HG03103 (cell line): ENCODE results near the gene ITM2A.

Experiments
- ATAC-seq: cut with Tn5 transposase; IDR thresholded peaks from one replicate; pipeline ENCODE4 v1.9.1; 2021; ENCODE audit warnings: low read depth; ENCODE audit not compliant: unreplicated experiment

ITM2A gene

DNA sequence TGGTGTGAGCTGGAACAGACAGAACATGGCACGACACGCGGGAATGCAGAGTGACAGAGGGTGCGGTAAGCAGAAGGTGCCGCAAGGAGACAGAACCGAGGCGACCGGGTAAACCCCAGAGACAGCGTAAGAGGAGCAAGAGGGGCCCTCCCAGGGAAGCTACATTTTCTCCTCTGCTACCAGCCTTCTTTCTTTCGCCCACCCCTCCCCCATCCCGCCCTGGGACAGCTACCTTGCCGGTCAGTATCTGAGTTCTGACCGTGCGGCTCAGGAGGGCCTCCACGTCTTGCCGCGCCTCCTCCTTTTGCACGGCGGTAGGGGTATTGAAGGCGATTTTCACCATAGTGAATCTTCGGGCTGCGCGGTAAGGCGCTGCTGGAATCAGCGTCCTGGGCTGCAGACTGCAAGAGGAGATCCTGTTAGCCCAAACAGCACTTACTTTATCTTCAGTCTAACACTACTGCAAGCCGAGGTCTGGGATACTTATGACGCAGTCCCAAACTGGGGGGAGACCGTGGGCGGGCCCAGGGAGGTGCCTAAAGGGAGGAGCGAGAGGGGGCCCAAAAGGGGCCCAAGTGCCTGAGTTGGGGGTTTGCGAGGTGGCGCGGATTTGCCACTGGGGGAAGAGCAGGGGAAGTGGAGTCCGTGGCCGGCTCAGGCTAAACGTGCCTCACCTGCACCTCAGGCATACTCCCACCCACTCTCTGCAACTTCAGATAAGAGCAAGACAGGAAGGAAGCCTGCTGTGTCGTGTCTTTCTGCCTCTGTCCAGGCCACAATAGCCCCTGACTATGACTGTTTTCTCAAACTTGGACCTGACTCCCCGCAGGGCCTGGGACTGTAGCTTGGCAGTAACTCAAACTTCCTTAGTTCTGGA lies at the start of gene ITM2A:
ITM2A (minus strand) TSS at position 462 of the 877 bp plus-strand sequence; CDS start at position 343, 119 bp downstream.
- ATAC-seq: peak; percentile 62

DNA sequence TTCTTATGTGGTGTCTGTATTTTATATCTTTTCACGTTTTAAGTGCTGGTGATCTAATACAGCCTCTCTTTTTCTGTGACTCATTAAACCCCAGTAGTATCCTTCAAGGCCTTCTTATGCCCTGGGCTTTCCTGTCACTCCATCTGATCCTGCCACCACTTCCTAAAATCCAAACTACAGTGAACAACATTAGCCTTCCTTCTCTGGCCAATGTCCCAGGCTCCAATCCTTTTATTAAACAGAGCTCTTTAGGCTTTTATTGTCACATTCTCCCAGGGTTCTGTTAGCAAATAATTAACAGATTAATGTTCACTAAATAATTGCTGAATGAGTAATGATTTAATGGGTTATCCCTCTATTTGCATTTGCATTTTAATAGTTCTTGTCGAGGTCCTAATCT lies 47.9 kb upstream of the ITM2A start:
- ATAC-seq: no peak

DNA sequence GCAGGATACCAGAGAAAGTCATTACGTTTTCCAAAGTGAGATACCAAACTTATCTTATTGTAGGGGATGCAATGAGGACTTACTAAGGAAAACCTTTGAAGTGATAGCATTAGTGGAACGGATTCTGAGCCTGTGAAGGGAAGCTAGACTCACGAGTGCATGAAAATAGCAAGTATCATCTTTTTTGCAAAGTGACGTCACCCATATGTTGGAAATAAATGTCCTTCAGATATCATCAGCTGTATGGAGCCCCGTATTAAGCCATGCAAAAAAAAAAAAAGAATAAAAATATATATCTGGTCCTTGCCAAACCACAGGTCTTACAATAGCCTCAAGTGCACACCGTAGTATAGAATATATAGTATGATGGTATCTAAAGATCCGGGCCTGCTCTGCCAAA lies 46.8 kb upstream of the ITM2A start:
- ATAC-seq: no peak

DNA sequence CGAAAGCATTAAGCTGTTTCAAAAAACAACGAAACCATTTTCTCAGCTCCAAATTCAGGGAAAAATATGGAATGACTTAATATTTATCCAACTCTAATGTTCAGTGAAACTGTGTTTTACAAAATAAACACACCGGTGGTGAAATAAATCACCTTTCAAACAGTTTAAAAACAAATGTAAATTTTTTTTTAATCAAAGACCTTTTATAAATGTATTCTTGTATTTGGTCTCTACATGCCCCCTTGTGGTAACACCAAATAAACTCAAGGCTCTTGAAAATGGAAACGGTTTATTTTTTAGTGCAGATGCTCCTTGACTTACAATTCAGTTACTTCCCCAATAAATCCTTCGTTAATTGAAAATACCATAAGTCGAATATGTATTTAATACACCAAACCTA lies 45.8 kb upstream of the ITM2A start:
- ATAC-seq: no peak

DNA sequence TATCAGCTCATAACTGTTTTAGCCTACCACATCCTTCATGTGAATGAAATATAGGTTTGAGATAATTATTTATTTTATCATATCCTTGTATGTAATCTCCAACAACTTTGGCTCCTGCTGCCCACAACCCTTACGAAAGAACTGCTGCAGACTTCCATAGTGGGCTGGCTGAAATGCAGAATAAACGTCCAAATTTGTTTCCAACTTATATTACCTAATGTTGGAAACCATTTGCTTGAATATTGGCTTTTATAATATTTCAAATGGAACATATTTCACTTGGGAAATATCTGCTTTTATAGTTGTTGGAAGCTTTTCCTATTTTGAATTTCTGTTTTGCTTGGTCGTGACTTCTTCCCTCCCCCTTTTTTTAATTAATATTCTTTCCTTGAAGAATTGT lies 45.0 kb upstream of the ITM2A start:
- no peak for ATAC-seq

DNA sequence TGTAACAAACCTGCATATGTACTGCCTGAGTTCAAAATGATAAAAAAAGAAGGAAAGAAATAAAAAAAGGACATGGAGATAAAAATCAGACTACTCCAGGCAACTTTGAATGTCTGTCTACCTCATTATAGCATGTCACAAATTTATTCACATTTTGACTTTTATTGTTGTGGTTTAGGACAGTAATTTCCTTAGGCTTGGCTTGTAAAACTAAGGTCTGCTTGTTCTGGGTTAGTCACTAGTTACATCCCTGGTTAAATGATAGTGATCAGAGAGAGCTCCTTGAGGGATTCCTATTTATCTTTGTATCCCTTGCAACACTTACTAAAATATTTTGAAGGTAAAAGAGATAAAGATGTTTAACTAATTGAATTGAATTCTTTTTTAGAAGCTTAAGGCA lies 42.5 kb upstream of the ITM2A start:
- ATAC-seq: no peak

DNA sequence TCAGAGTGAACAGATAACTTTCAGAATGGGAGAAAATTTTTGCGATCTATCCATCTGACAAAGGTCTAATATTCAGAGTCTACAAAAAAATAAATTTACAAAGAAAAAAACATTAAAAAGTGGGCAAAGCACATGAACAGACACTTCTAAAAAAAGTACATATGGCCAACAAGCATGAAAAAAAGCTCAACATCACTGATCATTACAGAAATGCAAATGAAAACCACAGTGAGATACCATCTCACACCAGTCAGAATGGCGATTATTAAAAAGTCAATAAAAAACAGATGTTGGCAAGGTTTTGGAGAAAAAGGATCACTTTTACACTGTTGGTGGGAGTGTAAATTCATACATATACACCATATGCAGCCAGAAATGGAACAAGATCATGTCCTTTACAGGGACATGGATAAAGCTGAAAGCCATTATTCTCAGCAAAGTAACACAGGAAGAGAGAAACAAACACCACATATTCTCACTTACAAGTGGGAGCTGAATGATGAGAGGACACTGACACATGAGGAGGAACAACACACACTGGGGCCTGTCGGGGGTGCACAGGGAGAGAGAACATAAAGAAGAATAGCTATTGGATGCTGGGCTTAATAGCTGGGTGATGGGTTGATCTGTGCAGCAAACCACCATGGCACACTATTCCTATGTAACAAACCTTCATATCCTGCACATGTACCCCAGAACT lies 41.6 kb upstream of the ITM2A start:
- ATAC-seq: no peak

DNA sequence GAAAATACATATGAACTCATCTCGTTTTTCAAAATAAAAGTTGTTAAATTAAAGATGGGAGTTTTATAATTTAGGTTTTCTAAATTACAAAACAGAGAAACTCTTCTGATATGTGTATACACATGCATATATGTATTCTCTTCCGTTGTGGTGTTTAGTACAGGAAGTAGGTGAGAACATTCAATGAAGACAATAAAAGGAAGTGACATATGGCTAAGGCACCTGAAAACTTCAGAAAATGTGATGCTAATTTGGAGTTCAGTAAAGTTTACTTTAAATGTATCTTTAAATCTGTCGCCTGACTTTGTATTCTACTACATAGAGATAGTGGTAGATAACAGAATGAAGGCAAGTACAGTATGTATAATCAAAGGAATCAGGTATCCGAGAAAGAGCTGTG lies 33.5 kb upstream of the ITM2A start:
- ATAC-seq: no peak

DNA sequence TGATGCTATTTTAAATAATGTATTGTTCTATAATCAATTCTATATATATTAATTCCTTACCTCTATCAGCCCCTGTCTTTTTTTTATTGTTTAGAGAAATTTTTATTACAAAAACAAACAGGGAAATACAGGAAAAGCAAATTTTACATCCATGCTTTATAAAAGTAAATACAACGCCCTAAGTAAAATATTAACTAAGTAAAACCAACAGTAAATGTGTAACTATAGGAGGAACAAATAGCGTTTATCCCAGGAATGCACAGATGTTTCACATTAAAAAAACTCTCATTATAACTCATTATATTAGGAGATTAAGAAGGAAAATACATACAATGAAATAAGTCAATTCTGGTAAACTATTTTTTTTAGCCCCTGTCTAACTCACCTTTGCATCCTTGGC lies 8.2 kb upstream of the ITM2A start:
- no peak for ATAC-seq

DNA sequence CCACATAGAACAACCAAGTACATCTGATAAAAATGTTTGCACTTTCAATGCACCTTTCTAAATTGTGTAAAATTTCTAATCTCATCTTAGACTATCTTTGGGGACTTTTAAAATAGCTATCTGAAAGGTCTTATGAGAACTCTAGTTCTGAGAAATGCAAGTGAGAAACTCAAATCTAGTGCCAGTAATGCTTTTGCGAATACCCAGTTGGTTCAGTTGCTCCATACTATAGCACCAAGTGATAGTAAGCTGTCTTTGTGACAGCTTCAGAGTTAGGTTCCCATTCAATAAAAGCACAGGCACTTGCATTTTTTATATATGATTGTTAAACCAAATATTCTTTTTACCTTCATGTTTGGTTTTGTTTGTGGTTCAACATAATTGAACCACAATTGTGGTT lies 4.5 kb upstream of the ITM2A start:
- no peak for ATAC-seq

DNA sequence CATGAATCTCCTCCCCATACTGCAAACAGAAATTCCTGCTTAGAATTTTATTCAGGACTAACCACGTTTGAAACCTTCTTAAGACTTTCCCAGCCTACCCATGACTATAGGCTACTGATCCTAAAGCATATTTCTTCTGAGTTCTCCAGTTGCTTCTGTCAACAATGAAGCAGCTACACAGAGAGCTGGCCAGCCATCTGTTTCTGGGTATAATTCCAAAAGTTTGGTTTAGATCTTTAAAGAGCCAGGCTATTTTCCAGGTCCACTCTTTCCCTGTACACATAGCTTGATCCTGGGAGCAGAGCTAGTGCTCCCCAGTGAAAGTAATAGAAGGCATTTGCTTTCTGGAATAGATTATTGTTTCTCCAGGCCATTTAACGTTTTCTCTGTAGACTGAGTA lies 4.0 kb upstream of the ITM2A start:
- ATAC-seq: no peak

DNA sequence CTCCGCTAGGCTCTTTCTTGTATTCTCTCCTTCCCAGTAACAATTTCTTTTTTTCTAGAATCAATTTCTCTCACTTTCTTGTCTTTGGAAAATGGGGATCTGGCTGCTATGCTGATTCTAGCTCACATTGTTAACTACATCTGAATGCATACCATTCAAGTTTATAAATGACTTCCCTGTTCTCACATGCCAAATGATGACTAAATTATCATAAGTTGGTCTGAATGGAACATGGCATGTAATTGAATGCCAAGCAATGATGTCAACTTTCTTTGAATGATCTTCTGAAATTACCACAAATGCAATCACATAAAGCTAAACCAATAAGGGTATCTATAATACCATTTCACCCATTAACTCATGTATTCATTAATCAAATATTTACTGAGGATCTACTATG lies 2.7 kb upstream of the ITM2A start:
- ATAC-seq: no peak

DNA sequence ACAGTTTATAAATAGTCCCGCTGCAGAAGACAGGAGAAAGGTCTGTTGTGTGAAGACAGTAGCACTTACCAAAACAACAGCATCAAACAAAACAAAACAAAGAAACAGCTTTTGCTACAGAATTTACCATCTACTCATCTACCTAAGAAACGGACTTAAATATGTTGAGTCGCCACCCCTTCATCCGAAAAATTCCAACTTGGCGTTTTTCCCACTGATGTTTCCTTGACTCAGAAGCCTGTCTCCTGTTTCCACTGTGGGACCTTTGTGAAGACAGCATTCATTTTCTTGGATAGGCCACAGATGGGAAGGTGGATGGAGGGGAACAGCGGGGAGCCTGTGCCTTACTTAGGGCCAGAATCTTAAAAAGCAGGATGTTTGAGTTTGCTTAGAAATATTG lies 1.3 kb upstream of the ITM2A start:
- ATAC-seq: no peak

DNA sequence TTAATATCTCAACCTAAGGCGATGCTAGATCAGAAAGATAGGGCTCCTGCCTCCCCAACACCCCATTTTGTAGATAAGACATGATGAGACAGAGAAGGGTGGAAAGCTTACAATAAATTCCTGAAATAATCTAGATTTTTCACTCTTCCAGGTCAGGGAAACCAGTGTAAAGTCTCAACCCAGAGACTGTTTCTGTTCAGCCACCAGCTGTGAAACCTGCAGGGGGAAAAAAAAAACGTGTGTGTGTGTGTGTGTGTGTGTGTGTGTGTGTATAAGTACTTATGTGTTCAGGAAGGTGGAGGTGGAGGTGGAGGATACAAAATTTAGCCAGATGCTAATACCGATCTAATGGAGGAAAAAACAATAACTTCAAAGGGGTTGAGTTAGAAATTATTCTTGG lies 773 bp upstream of the ITM2A start:
- no peak for ATAC-seq

DNA sequence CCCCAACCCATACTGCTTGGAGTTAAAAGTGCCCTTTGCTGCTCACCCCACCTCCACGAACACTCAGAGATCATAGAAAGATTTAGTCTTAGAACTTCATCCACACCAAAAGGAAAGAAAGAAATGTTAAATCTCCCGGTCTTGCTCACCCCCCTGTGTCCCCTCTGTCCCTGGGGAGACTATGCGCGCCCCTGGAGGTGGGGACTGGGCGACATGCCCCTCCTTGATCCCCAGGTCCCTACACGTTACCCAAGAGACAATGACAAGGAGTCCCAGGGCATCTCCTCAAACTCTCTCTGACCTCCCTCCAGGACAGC lies 620 bp downstream of the ITM2A start:
- peak; percentile 30 for ATAC-seq

DNA sequence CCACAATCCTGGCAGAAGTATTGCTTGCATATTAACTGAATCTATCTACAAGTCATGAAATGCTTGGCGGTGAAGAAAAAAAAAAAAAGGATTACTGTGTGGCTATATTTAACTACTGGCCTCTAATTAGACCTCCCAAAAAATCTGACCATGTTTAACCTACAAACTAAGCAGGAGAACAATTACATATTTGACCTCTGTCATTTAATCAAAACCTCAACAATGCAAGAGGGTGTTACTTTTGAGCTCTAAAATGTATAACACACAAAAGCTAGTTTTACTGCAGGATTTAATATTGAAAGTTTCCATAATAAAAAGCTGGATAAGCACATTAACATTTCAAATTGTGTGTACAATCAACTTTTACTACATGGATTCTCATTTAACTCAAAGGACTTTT lies 1.5 kb downstream of the ITM2A start:
- no peak for ATAC-seq

DNA sequence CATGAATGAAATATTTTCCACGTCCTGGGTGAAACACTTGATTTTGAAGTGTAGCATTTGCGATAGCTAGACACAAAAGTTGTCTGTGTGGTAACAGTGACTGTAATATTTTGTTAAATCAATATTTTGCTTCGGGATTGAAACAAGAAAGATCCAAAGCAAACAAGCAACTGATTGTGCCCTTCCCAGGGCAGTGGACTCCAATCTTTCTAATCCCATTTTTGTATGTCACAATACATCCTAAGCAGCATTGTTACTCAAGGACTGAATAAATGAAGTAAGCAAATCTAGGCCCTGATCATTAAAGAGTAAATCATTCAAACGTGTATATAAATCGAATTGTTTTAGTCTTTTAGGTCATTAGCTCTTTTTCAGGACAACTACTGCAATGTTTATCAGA lies 2.8 kb downstream of the ITM2A start:
- ATAC-seq: no peak

DNA sequence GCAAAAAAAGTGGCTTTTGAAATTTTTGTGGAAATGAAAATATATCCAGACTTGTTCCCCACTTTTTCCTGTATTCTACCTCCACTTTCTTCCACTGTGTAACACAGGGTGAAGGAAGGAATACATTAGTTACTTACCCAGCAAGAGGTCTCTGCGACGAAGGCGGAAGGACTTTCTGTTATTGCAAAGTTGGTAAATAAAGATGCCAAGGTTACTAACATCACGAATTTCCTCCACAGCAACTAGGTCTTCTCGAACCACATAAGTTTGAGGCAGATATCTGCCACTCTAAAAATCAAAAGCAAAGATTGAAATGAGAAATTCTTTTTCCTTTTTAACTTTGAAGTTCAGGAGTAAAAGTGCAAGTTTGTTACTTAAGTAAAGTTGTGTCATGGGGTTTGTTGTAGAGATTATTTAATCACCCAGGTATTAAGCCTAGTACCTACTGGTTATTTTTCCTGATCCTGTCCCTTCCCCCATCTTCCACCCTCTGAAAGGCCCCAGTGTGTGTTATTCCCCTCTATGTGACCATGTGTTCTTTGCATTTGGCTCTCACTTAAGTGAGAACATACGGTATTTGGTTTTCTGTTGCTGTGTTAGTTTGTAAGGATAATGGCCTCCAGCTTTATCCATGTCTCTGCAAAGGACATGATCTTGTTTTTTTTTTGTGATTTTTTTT lies 5.8 kb downstream of the ITM2A start:
- no peak for ATAC-seq

DNA sequence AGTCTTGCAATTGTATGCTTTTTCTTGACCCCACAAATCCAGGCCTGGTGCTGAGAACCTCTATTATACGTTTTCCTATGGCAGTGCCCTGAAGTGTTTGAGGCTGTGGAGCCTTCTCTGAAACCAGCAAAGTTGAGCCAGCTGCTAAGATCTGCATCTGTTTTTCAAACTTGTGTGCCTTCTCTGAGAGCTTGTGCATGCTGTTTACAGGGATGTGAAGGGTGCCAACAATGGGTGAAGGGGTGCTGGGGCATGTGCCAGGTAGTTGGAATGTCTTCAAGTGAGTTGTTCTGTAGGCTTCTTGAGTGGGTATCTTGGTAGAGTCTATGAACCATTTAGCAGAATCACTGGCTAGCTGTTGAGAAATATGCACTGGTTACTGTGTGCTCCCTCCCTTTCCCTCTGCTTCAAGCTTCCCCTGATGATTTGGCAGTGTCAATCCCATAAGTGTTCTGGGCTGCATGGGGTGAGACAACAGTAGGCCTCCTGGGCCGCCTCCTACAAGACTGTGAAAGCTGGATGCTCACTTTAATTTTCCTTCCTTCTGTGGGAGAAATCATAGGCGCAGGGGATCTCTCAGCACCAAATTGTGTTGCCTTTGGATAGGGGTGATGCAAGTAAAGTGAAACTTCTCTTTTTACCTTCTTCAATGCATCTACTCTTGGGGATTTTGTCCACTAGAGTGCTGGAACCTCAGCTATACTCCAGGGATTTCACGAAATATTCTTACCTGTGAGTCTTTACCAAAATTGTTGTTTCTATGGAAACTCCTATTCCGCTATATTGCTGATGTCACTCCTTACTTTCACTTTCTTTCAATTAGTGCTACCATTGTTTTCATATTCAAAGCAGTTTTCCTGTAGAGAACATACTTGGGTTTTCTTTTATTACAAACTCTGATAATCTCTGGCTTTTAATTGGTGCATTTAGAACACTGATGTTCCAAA lies 30.0 kb downstream of the ITM2A start:
- ATAC-seq: no peak

DNA sequence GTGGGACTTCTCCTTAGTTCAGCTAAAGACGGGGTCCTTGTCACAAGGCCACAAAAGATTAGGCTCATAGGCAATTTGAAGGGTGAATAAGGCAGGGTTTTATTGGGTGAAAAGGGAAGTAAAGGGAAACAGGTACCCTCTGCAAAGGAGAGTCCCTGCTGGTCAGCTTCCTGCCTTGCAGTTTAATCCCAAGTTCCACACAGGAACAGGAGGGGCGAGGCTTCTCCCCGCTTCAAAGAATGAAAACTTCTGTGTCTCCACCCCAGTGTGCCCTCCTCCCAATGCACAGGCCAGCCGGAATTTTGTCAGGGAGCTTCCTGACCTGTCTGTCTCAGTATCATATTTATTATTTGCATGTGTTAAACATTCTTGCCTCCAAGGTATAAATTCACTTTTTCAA lies 37.1 kb downstream of the ITM2A start:
- no peak for ATAC-seq
